HG03025 (cell line): ENCODE data around the gene IRAK1BP1.
"Not testable (repeated sequence)": the region's sequence is repeated elsewhere in the genome, so short reads cannot be mapped to it uniquely, and the experiment has no call there.

Experiments used
- ATAC-seq: cut with Tn5 transposase; IDR thresholded peaks from one replicate; pipeline ENCODE4 v1.9.1; 2021; ENCODE audit warnings: mild to moderate bottlenecking, moderate library complexity; ENCODE audit not compliant: unreplicated experiment, low FRiP score

IRAK1BP1 gene

DNA sequence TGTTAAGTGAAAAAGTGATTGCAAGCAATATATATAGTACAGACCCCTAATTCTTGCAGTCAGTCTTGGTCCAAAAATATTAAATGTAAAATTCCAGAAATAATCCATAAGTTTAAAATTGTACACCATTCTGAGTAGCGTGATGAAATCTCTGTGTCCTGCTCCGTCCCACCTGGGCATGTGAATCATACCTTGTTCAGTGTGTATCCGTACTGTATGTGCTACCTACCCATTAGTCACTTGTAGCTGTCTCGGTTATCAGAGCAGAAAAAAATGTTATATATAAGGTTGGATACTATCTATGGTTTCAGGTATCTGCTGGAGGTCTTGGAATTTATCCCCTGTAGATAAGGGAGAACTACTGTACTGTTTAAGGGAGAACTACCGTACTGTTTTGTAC, 16.3 kb downstream of the IRAK1BP1 start:
- no peak for ATAC-seq

DNA sequence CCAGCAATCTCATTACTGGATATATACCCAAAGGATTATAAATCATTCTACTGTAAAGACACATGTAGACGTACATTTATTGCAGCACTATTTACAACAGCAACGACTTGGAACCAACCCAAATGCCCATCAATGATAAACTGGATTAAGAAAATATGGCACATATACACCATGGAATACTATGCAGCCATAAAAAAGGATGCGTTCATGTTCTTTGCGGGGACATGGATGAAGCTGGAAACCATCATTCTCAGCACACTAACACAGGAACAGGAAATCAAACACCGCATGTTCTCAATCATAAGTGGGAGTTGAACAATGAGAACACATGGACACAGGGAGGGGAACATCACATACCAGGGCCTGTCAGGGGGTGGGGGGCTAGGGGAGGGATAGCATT, 22.6 kb downstream of the IRAK1BP1 start:
- not testable (repeated sequence) for ATAC-seq

GRCh38 chr6:78896227-78896626, 28.9 kb downstream of the IRAK1BP1 start:
- no peak for ATAC-seq

- no peak for ATAC-seq
Measured at GRCh38 chr6:78908621-78909020, 41.3 kb downstream of the IRAK1BP1 start.

GRCh38 chr6:78909391-78909790, 42.0 kb downstream of the IRAK1BP1 start:
- no peak for ATAC-seq

- ATAC-seq: no peak
Measured at GRCh38 chr6:78910010-78910409, 42.7 kb downstream of the IRAK1BP1 start.

- no peak for ATAC-seq
Measured at GRCh38 chr6:78910591-78911171, 43.3 kb downstream of the IRAK1BP1 start.

DNA sequence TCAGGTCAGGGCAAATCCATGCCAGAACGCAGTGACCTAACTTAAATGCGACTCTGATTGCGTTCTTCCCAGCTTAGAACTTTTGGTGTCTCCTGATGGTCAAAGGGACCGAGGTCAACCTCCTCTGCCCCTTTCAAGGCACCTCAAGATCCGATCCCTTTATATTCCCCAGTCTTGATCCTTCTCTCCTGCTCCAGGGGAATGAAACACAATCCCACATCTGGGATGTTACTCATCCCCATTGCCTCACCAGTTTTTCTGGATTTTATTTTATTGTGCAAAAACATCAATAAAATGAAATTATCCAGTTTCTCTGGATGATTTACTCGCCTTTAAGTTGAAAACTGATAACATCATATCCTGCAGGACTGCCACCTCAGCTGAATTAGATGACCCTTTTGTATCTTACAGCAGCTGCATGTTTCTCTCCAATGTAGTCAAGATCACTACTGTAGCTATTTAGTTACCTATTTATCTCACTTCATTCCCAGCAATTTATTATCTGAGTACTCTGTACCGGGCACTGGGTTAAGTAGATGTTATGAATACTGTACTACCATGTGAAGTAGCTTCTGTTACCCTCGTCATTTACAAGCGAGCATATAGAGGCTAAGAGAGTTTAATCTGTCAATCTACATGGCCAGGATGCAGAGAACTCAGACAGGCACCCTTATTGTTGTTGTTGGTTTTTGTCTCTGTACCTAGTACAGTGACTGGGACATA, 44.0 kb downstream of the IRAK1BP1 start:
- no peak for ATAC-seq

GRCh38 chr6:78916411-78916810, 49.1 kb downstream of the IRAK1BP1 start:
- ATAC-seq: no peak

GRCh38 chr6:78917788-78918187, 50.4 kb downstream of the IRAK1BP1 start:
- no peak for ATAC-seq

DNA sequence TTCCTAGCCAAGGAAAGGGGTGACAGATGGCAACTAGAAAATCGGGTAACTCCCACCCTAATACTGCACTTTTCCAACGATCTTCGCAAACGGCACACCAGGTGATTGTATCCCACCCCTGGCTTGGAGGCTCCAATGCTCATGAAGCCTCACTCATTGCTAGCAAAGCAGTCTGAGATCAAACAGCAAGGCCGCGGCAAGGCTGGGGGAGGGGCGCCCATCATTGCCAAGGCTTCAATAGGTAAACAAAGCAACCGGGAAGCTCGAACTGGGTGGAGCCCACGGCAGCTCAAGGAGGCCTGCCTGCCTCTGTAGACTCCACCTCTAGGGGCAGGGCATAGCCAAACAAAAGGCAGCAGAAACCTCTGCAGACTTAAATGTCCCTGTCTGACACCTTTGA, 53.8 kb downstream of the IRAK1BP1 start:
- ATAC-seq: not testable (repeated sequence)

- ATAC-seq: no peak
Measured at GRCh38 chr6:78925317-78925716, 58.0 kb downstream of the IRAK1BP1 start.

- ATAC-seq: no peak
Measured at GRCh38 chr6:78935553-78935952, 68.2 kb downstream of the IRAK1BP1 start.

- no peak for ATAC-seq
Measured at GRCh38 chr6:78936515-78936914, 69.2 kb downstream of the IRAK1BP1 start.

DNA sequence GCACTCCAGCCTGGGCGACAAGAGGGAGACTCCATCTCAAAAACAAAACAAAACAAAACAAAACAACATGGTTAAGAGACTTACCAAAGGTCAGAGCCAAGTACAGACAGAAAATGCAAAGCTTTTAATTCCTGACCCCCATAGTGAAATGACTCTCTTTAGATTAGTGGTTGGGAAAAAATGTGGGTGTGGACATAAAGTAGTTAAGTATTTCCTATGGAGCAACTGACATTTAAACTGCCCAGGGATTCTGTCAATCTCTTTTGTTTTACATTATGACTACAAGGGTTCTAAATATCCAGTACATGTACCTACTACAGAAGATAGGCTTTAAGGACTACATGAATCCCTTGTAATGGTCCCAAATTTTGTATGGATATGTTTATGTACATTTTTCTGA, 75.1 kb downstream of the IRAK1BP1 start:
- no peak for ATAC-seq

GRCh38 chr6:78947529-78947928, 80.2 kb downstream of the IRAK1BP1 start:
- ATAC-seq: no peak

DNA sequence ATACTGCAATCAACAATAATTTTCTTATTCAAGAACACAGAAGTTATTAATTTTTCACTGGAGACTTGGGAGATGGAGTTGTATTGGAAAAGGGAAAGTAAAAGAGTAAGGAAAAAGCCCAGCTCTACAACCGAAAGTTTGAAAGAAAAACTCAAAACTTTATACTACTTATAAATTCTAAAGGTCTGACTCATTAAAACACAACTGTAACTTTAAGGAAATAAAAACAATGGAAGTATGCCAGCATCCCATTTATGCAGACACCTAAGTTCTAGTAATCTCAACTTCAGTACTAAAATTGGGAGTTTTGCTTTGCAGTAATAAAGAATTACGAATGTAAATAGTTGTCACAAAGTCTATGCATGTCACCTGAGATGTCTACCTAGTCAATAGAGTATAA, 80.6 kb downstream of the IRAK1BP1 start:
- no peak for ATAC-seq

DNA sequence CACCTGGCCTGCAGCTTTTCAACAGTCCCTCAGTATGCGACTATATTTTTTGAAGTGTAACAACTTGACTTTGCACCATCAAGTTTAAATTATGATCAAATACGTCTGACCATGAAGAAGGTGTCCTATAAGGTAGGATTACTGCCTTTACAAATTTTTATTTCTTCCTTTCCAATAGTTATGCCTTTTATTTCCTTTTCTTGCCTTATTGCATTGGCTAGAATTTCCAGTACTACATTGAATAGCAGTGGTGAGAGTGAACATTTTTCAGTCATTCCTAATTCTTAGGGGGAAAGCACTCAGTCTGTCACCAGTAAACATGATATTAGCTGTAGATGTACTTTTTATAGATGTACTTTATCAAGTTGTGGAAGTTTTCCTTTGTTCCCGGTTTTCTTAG, 81.4 kb downstream of the IRAK1BP1 start:
- ATAC-seq: no peak

DNA sequence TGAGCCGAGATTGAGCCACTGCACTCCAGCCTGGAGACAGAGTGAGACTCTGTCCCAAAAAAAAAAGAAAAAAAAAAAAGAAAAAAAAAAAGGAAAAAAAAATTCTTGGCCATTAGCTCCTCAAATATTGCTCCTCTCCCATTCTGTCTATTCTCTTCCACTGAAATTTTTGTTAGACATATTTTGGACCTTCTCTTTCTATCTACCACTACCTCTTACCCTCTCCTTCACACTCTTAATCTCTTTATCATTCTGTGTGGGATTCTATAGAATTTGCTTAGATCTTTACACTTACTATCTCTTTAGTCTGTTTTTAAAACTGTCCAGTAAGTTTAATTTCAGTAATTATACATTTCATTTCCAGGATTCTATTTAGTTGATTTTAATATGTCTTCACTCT, 85.0 kb downstream of the IRAK1BP1 start:
- no peak for ATAC-seq
